Gastrocnemius medialis (tissue), 4 donors: Measurements from ENCODE around the gene SDC3.

Experiments
- POLR2A ChIP-seq, 2 donors: fragments of 450-650 bp; IDR thresholded peaks; one replicate each; pipeline ENCODE4 v1.6.1; 2017; ENCODE audit warnings: antibody characterized with exemption in 2 of 2, mild to moderate bottlenecking in 2 of 2, moderate library complexity in 2 of 2
- TF ChIP-seq, protein P1 (sequence below), 5 experiments: fragments of 450-650 bp in 3 of 5; fragments of 200-600 bp in 2 of 5; sonication (generic) in 2 of 5; IDR thresholded peaks in 4 of 5; conservative IDR thresholded peaks in 1 of 5; 1 replicate in 4 of 5; 2 replicates in 1 of 5; pipeline ENCODE4 v1.5.1; 2016 to 2019; ENCODE audit warnings: antibody characterized with exemption in 5 of 5, mild to moderate bottlenecking in 3 of 5, moderate library complexity in 3 of 5

- TF ChIP-seq, protein P1, sequence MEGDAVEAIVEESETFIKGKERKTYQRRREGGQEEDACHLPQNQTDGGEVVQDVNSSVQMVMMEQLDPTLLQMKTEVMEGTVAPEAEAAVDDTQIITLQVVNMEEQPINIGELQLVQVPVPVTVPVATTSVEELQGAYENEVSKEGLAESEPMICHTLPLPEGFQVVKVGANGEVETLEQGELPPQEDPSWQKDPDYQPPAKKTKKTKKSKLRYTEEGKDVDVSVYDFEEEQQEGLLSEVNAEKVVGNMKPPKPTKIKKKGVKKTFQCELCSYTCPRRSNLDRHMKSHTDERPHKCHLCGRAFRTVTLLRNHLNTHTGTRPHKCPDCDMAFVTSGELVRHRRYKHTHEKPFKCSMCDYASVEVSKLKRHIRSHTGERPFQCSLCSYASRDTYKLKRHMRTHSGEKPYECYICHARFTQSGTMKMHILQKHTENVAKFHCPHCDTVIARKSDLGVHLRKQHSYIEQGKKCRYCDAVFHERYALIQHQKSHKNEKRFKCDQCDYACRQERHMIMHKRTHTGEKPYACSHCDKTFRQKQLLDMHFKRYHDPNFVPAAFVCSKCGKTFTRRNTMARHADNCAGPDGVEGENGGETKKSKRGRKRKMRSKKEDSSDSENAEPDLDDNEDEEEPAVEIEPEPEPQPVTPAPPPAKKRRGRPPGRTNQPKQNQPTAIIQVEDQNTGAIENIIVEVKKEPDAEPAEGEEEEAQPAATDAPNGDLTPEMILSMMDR (IDR thresholded peaks at IDR 0.05 in 4 of 5, conservative IDR thresholded peaks at IDR 0.05 in 1 of 5): no peak
- no peak for TF ChIP-seq POLR2A (IDR thresholded peaks at IDR 0.05)
Observed at GRCh38 chr1:30838996-30839395, 69.6 kb downstream of the SDC3 start.
